Gastroesophageal sphincter (tissue), 3 donors: Measurements from ENCODE around the gene LIF.

ENCODE experiments used
- CTCF ChIP-seq, 4 experiments: fragments of 200-600 bp in 2 of 4; fragments of 450-650 bp in 2 of 4; sonication (generic) in 1 of 4; IDR thresholded peaks; one replicate each; pipeline ENCODE4 v1.5.1; 2017 to 2019; ENCODE audit warnings: antibody characterized with exemption in 4 of 4, mild to moderate bottlenecking in 2 of 4, moderate library complexity in 2 of 4
- POLR2A ChIP-seq, 2 donors: fragments of 450-650 bp; IDR thresholded peaks; one replicate each; pipeline ENCODE4 v1.6.1; 2017; ENCODE audit warnings: antibody characterized with exemption in 2 of 2, mild to moderate bottlenecking in 2 of 2, moderate library complexity in 1 of 2
- POLR2AphosphoS5 ChIP-seq: sonication (generic); formaldehyde crosslinking; IDR thresholded peaks from one replicate; pipeline ENCODE4 v1.6.1; 2017; ENCODE audit warnings: antibody characterized with exemption

GRCh38 chr22:30247974-30248373 is 1.4 kb upstream of the LIF start:
- TF ChIP-seq POLR2AphosphoS5 (no peak), CTCF (IDR thresholded peaks at IDR 0.05) (no peak), POLR2A (IDR thresholded peaks at IDR 0.05) (no peak)
